DLD1 (cell line): ENCODE results near the gene PLD2.

Experiments used
- in situ Hi-C: cut with HindIII; loops from 2 replicates; pipeline ENCODE4 v1.10.0; 2017; ENCODE audit warnings: low sequenced_read_pairs

Gene PLD2

DNA sequence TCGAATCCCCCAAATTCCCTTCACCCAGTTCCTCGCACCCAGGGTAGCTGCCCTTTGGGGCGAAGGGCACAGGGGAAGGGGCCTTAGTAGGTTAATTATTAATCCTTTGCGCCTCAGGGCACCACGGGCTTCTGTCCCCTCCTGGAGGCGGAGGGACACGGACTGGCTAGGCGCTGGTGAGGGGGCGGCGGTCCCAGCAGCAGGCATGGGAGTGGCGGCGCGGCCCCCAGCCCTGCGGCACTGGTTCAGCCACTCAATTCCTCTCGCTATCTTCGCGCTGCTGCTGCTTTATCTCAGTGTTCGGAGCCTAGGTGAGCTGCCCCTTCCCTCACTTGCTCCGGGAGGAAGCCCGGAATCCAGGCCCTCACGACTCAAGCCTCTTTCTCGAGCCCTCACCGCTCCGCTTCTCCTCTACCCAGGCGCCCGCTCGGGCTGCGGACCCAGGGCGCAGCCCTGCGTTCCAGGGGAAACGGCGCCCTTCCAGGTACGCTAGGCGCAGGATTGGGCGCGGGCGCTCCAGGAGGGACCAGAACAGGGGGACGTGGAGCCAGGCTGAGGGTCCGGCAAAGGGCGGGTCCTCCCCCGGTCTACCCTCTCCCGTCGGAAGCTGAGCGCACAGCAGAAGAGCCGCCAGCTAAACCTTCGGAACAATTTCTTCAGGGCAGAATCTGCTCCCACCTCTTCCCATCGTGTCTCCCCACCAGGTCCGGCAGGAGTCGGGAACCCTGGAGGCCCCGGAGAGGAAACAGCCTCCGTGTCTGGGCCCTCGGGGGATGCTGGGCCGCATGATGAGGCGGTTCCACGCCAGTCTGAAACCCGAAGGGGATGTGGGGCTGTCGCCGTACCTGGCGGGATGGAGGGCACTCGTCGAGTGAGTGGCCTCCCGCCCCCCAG lies 17.9 kb upstream of the PLD2 start, which contains the start of gene GLTPD2:
Gene GLTPD2 (plus strand): TSS at position 158 of the 894 bp plus-strand sequence. CDS start 48 bp downstream, at position 206.
- in situ Hi-C loops: no loop called here

DNA sequence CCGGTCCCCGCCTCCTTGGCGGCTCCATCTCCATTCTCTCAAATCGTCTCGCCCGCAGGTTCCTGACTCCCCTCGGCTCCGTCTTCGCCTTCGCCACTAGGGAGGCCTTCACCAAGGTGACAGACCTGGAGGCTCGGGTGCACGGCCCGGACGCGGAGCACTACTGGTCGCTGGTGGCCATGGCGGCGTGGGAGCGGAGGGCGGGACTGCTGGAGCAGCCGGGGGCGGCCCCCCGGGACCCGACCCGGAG lies 17.3 kb upstream of the PLD2 start:
- in situ Hi-C loops: no loop called here

DNA sequence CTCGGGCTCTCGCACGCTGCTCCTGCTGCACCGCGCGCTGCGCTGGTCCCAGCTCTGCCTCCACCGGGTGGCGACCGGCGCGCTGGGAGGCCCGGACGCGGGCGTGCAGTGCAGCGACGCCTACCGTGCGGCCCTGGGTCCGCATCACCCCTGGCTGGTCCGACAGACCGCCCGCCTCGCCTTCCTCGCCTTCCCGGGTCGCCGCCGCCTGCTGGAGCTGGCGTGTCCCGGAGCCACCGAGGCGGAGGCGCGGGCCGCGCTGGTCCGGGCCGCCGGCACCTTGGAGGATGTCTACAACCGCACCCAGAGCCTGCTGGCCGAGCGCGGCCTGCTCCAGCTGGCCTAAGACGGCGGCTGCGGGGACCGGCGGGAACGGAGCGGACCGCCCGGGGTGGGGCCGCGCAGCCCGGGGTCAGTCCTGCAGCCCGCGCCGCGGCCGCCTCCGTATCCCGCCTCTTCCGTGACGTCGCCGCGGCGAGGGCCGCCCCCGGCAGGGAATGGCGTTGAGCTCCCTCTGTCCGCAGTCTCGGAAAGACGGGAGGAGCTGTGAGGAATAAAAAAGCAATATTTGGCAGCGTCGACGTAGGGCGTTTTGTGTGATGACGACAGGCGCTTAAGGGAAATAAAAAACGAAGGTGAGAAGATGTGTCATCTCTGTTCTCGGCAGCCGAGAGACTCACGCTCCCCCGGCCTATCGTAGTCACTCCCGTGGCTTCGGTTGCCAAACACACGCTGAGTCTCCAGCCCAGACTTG lies 16.8 kb upstream of the PLD2 start:
- in situ Hi-C loops: no loop called here

DNA sequence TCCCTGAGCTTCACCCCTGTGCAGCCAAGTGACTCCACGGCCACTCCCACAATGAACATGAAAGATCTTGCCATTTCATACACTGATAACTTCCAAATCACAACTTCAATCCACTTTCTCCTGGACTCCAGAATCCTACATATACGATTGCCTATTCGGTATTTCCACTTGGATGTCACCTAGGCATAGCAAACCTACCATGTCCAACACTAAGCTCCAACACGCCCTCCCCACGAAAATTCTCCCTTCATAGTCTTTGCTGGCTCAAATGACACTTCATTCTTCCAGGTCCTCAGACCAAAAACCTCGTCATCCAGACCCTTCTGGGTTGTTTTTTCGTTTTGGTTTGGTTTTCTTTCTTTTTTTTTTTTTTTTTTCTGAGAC lies 16.3 kb upstream of the PLD2 start:
- in situ Hi-C loops: no loop called here

DNA sequence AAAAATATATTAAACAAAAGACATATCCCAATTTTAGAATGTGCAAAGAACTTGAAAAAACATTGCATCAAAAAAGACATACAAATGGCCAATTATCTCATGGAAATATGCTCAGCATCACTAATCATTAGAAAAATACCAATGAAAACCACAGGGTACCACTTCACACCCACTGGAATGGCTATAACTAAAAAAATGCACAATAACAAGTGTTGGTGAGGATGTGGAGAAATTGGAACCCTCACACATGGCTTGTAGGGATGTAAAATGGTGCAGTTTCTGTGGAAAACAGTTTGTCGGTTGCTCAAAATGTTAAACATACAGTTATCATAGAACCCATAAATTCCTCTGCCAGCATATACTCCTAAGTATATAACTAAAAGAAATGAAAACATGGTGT lies 11.8 kb upstream of the PLD2 start:
- in situ Hi-C loops: no loop called here

DNA sequence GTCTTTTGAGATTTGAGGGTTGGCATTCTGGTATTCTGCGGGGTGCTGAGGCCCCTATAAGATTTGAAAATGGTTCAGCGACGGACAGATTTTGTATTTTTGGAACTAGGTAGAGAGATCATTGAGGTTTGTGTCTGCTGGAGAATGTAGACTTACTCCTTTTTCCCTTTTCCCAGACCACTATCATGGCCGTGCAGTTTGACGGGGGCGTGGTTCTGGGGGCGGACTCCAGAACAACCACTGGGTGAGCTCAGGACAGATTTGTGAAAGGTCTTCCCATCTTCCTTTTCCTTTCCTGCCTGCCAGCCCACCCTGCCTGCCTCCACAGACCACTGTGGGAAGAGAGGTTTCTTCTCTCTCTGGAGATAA lies 10.4 kb upstream of the PLD2 start:
- in situ Hi-C loops: no loop called here

DNA sequence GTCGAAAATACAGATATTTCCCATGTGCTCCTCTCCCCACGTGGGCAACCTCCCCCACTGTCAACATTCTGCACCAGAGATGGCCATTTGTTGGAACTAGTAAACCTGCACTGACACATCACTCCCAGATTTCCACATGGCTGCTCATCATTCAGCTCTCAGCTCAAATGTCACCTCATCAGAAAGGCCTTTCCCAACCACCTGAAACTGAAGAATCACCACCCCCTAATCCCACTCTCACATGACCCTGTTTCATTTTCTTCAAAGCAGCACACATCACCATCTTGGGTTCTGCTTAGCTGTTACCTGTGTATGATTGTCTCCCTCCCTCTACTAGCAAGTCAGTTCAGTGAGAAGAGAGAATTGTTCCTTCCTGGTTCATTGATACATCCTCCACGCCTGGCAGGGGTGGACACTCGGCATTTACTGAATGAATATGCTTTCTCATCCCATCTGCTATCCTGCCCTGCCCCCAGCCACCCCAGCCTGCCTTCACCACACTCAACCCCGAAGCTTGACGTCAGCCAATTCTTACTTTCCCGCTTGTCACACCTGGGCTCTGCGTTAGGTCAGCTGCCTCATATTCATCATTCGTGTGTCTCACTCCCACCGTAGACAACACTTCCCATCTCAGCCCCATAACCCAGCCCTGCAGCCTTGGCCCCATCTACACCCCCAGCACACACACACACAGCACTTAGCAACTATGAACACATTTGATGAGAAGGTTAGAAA lies 6.3 kb upstream of the PLD2 start:
- in situ Hi-C loops: no loop called here

DNA sequence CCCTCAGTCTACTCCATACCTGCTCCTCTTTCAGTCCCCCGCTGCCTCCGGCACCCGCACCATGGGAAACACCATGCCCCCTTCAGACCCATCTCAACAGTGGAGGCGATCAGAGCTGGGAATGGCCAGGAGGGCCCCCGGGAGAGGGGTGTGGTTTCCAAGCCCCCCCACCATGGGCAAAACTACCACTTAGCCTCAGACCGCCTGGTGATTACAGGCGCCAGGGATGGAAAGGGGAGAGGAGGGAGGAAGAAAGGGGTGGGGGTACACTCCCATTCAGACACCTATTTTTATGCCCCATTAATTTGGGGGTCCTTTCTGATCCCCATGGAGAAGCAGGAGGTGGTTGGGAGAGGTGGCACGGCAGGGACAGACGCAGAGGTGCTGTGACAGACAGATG lies 4.7 kb upstream of the PLD2 start, which contains the start of gene C17orf114:
Gene C17orf114 (minus strand): TSS at position 101 of the 400 bp plus-strand sequence.
- in situ Hi-C loops: no loop called here

DNA sequence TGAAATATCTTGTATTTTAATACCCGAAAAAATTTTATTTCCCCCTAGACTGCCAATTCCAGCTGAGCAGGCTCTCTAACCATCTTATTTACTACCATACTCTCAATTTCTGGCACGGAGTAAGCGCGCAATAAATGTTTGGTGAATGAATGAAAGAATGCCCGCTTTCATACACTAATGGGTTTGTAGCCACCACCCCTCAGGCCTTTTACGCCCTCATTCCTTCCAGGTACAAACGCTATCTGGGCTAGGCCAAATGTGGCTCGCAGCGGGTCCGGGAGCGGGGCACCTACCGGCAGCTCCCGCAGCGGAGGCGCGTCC lies 536 bp upstream of the PLD2 start:
- in situ Hi-C loops: no loop called here

DNA sequence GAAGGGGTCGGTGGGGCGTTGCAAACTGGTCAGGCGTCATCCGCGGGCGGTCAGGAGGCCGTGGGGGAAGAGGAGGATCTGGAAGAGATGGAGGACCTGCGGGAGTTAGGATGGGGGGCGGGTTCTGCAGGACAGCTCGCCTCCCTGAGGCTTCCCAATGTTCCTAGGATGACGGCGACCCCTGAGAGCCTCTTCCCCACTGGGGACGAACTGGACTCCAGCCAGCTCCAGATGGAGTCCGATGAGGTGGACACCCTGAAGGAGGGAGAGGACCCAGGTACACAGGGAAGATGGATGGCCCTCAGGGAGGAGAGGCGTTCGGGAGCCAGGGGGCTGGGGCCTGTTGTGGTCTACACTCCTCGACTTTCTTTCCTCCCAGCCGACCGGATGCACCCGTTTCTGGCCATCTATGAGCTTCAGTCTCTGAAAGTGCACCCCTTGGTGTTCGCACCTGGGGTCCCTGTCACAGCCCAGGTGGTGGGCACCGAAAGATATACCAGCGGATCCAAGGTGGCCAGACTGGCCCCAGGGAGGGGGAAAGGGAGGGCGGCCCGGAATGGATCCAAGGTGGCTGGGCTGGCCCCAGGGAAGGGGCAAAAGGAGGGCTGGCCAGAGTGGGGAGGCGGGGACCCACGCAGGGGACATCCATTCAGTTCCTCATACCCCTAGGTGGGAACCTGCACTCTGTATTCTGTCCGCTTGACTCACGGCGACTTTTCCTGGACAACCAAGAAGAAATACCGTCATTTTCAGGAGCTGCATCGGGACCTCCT lies 839 bp downstream of the PLD2 start:
- in situ Hi-C loops: no loop called here

DNA sequence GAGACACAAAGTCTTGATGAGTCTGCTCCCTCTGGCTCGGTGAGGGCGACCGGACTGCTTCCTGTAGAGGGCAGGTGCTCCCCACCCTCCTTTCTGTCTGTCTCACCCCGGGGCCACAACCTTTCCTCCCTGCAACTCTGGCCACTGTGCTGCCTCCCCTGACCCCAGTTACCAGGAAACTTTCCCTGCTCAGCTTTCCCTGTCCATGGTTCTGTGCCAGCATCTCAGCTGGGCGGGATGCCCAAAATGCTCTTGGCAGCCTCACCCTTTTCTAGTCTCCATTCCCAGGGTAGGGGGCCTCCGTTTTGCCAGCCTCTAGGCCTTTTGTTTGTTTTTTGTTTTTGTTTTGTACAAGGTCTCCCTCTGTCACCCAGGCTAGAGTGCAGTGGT lies 1.4 kb downstream of the PLD2 start:
- in situ Hi-C loops: no loop called here

DNA sequence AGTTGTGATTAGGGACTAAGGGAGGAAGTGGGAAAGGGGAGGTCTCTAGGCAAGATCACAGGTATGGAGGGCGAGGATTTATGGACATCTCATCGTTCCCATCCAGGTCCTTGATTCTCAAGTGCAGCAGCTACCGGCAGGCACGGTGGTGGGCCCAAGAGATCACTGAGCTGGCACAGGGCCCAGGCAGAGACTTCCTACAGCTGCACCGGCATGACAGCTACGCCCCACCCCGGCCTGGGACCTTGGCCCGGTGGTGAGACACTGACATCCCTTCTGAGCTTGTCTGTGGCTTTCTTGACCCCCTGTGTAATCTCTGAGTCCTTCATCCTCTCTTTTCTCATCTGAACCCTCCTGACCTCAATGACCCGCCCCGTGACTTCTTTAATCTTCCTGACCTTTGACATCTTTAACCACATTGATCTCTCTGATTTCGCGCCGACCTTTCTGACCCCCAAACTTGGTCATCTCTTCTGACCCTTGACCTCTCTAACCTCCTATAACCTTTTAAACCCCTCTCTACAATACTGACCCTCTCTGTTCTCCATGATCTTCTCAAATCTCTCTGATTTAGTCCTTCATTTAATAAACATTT lies 3.8 kb downstream of the PLD2 start:
- in situ Hi-C loops: no loop called here

DNA sequence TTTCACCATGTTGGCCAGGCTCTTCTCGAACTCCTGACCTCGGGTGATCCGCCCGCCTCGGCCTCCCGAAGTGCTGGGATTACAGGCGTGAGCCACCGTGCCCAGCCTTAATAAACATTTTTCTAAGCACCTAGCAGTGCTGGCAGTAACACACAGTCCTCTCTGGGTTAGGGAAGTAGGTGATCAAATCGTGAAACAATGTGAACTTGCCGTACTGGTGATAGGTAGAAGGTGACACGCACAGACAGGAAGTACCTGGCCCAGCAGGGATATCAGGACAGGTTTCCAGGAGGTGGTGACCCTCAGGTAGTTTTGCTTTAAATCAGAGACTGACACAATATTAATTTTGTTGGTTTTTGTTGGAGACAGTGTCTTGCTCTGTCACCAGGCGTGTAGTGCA lies 4.5 kb downstream of the PLD2 start:
- in situ Hi-C loops: no loop called here

DNA sequence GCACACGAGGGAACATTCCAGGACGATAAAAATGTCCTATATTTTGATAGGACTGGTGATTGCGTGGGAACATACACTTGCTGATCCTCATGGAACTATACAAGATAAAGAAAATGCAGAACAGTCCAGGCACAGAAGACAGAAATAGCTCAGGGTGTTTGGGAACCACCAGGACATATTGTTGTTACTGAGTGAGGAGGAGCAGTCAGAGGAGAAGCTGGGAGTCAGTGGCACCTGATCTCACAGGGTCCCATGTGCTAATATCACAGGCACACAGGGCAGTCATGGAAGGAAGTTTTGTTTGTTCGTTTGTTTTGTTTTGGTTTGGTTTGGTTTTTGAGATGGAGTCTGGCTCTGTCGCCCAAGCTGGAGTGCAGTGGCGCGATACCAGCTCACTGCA lies 5.7 kb downstream of the PLD2 start:
- in situ Hi-C loops: no loop called here

DNA sequence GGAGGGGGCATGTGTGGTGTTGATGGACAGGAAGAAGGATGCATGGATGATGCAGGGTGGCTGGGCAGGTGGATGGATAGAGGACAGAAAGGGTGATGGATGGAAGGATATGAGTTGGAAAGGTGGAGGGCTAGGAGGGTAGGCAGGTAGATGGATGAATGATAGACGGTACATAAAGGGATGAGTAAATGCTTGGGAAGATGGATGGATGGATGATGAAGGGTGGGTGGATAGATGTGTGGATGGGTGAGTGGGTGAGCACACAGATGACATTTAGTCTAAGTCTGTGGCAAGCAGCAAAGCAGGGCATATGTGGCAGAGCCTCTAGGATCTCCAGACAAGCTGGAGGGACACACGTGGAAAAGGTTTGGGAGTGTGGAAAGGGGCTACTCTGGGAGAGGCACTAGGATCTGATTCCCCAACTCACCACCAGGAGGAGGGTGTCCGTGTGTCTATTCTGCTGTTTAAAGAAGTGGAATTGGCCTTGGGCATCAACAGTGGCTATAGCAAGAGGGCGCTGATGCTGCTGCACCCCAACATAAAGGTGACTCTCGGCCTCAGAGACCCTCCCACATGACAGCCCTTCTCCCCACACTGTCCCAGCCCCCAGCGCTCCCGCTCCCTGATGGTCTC lies 8.2 kb downstream of the PLD2 start:
- in situ Hi-C loops: no loop called here

DNA sequence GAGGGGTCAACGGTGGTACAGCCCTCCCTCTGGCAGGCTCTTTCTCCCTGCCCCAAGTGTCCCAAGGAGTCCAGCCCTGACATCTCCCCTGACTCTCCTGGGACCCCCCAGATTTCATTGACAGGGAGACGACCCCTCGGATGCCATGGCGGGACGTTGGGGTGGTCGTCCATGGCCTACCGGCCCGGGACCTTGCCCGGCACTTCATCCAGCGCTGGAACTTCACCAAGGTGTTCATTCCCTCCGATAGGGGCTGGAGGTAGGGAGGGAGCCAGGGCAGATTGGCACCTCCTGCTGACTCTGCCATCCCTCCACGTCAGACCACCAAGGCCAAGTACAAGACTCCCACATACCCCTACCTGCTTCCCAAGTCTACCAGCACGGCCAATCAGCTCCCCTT lies 9.9 kb downstream of the PLD2 start:
- in situ Hi-C loops: no loop called here

DNA sequence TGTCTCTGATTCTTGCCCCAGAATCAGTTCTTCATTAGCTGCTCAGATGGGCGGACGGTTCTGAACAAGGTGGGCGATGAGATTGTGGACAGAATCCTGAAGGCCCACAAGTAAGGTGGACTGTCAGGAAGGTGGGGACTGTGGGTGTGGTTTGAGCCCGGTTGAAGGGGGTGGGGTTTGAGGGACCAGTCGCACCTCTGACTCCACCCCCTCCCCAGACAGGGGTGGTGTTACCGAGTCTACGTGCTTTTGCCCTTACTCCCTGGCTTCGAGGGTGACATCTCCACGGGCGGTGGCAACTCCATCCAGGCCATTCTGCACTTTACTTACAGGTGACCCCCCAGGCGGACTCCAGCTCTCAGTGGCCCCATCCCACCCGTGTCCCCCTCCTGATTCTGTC lies 11.3 kb downstream of the PLD2 start:
- in situ Hi-C loops: no loop called here

DNA sequence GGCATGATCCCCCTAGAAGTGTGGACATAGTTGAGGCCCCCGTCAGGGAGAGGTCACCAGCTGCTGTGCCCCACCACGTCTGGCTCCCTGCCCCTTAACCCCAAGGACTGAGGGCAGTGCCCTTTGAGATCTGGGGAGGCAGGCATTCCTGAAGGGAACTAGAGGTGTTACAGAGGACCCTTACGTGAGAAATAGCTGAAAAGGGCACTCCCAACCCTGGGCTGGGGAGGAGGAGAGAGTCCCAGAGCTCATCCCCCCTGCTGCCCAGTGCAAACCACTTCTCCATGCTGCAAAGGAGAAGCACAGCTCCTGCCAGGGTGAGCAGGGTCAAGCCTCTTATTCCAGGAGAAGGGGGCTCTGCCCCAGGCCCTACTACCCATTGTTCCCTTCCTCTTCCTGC lies 15.9 kb downstream of the PLD2 start:
- in situ Hi-C loops: no loop called here

DNA sequence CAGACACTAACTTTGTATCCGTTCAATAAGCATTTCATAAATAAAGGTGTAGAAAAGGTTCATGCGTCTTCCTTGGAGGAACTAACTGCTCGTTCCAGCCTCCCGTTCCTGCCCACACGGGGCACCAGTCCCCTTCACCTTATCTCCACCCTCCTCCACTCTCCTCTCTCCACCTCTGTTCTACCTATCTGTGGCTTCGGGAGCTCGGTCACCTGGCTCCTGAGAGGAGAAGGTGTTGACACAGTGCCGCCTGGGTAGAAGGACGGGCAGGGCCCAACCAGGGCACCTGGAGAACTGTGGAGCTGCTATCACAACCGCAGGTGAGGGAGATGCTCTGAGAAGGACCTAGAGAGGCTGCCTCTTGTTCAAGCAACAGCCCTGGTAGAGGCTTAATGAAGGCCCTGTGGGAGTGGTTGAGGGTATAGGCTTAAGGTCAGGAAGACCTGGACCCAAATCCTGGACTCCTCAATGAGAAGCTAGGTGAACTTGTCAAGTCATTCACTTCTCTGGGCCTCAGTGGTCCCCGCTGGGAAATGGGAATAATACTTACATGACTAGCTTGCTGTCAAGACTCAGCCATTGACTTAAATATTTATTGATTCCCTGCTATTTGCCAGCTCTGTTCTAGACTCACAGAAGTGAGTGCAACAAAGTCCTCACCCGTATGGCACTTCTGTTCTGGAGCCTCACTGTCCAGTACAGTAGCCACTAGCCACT lies 16.6 kb downstream of the PLD2 start:
- in situ Hi-C loops: no loop called here

DNA sequence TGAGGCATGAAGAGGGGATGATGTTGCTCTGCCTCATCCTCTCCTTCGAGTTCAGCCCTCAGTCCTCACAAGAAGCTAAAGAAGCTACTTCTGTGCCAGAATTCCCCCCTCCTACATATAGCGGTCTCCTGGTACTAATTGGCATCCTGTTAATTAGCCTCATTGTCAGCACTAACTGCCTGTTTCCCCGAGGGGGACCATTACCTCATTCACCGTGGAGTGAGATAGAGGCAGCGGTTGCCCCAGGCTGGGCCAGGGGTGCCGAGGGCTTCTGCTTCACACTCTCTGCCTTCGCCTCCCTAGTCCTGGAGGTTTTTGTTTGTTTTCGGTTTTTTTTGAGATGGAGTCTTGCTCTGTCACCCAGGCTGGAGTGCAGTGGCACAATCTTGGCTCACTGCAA lies 20.4 kb downstream of the PLD2 start:
- in situ Hi-C loops: no loop called here
